Testis (tissue), 2 donors: Measurements from ENCODE around the gene OR4K17.
"Not testable (repeated sequence)": the region's sequence is repeated elsewhere in the genome, so short reads cannot be mapped to it uniquely, and the experiment has no call there.

Experiments used
- CTCF ChIP-seq, 3 experiments: fragments of 450-650 bp in 2 of 3; fragments of 200-600 bp in 1 of 3; sonication (generic) in 1 of 3; IDR thresholded peaks; one replicate each; pipeline ENCODE4 v1.5.1; 2016 to 2019; ENCODE audit warnings: antibody characterized with exemption in 3 of 3, mild to moderate bottlenecking in 2 of 3, moderate library complexity in 1 of 3
- POLR2A ChIP-seq: fragments of 450-650 bp; IDR thresholded peaks from one replicate; pipeline ENCODE4 v1.6.1; 2017; ENCODE audit warnings: antibody characterized with exemption, mild to moderate bottlenecking, moderate library complexity

GRCh38 chr14:20169852-20170251 lies 59.3 kb downstream of the OR4K17 start:
- TF ChIP-seq CTCF (IDR thresholded peaks at IDR 0.05); POLR2A: not testable (repeated sequence)
